Right atrium auricular region (tissue), 2 donors: Measurements from ENCODE around the gene ABHD16A. TPM values are rescaled to one million over a fixed set of nuclear protein-coding genes. Genes with fewer than 3 reads are reported as not detected.

Experiments used
- DNase-seq: peaks from one replicate; pipeline ENCODE4 v3.0.0-alpha.2; 2019; ENCODE audit warnings: low spot score
- H3K27ac ChIP-seq, 2 donors: fragments of 200-600 bp; sonication (generic); 1 replicate in 1 of 2; 2 replicates in 1 of 2; pipeline ENCODE4 v1.5.1; 2016 to 2019
- H3K27me3 ChIP-seq, 2 donors: fragments of 200-600 bp; sonication (generic); one replicate each; pipeline versions ENCODE4 v1.5.1 to v1.6.0; 2017 to 2019
- H3K36me3 ChIP-seq: fragments of 200-600 bp; sonication (generic); one replicate; pipeline ENCODE4 v1.5.1; 2016
- H3K4me1 ChIP-seq, 2 donors: fragments of 200-600 bp; sonication (generic); one replicate each; pipeline versions ENCODE4 v1.5.1 to v1.6.0; 2017 to 2019
- H3K4me3 ChIP-seq, 2 donors: fragments of 200-600 bp; sonication (generic); 1 replicate in 1 of 2; 2 replicates in 1 of 2; pipeline ENCODE4 v1.5.1; 2017 to 2019; ENCODE audit warnings: mild to moderate bottlenecking in 1 of 2, moderate library complexity in 1 of 2
- H3K9me3 ChIP-seq, 2 donors: fragments of 200-600 bp; sonication (generic); one replicate each; pipeline ENCODE4 v1.5.1; 2019
- total RNA-seq, 2 donors: library from RNA; depleted of rRNA; stranded (reverse); fragments of >200 nt; gene quantifications; one replicate each; pipeline ENCODE4 v1.1.0, GENCODE V29; 2016
- TF ChIP-seq, protein P1 (sequence below), 2 donors: fragments of 200-600 bp; sonication (generic); IDR thresholded peaks; one replicate each; pipeline ENCODE4 v1.5.1; 2019; ENCODE audit warnings: antibody characterized with exemption in 2 of 2

Gene ABHD16A
- total RNA-seq, 2 donors from 2014 or later = 22.7 to 29.4 TPM

DNA sequence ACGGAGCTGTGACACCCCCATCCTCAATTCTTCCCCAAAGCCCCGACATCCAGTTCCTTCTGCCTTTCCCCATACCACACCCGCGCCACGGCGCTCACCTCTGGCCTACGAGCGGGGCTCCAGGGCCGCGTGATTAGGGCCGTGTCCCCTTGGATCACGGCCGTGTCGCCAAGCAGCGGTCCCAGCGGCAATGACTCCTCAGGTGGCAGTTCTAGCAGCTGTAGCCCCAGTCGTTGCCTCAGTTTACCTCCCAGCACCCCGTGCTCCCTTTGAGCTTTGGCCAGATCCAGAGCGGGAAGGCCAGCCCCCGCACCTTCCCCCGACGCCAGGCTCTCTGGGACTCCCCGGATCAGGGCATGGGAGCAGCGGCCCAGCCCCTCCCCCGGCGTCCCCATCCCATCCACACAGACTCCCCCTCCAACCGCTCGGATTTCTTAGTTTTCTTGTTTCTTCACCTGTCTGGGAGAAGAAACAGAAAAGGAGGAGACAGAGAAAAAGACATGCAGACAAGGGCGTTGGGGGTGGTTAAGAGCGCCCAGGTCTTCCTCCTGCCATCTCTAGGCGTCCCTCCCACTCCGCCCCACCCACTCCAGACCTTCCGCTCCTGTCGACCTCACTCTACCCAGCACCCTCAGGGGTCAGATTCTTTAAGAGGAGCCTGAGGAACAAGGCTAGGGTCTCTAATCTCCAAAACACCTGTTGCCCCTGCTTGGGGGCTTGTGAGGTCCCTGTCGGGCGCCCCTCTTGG lies 25.8 kb upstream of the ABHD16A start, which contains the start of gene DDAH2:
Gene DDAH2, minus strand, starts transcription at position 533 of the 748 bp plus-strand sequence. Its CDS starts 138 bp downstream, at position 395.
- Histone ChIP-seq H3K4me1 (peaks cover 0 to 35% of the 10 kb centered on the region in 2 donors), H3K27me3 (no peaks in the 10 kb centered on the region), H3K4me3 (peak within 1 kb of the TSS; percentile 68 to 82), H3K9me3 (no peaks in the 10 kb centered on the region), H3K36me3 (peaks cover 55% of the 10 kb centered on the region), H3K27ac (peak within 1 kb of the TSS; percentile 92 to 99)
- TF ChIP-seq, protein P1, sequence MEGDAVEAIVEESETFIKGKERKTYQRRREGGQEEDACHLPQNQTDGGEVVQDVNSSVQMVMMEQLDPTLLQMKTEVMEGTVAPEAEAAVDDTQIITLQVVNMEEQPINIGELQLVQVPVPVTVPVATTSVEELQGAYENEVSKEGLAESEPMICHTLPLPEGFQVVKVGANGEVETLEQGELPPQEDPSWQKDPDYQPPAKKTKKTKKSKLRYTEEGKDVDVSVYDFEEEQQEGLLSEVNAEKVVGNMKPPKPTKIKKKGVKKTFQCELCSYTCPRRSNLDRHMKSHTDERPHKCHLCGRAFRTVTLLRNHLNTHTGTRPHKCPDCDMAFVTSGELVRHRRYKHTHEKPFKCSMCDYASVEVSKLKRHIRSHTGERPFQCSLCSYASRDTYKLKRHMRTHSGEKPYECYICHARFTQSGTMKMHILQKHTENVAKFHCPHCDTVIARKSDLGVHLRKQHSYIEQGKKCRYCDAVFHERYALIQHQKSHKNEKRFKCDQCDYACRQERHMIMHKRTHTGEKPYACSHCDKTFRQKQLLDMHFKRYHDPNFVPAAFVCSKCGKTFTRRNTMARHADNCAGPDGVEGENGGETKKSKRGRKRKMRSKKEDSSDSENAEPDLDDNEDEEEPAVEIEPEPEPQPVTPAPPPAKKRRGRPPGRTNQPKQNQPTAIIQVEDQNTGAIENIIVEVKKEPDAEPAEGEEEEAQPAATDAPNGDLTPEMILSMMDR (IDR thresholded peaks at IDR 0.05) = peak in 1 of 2 donors; percentile 33
- DNase-seq = no peak

DNA sequence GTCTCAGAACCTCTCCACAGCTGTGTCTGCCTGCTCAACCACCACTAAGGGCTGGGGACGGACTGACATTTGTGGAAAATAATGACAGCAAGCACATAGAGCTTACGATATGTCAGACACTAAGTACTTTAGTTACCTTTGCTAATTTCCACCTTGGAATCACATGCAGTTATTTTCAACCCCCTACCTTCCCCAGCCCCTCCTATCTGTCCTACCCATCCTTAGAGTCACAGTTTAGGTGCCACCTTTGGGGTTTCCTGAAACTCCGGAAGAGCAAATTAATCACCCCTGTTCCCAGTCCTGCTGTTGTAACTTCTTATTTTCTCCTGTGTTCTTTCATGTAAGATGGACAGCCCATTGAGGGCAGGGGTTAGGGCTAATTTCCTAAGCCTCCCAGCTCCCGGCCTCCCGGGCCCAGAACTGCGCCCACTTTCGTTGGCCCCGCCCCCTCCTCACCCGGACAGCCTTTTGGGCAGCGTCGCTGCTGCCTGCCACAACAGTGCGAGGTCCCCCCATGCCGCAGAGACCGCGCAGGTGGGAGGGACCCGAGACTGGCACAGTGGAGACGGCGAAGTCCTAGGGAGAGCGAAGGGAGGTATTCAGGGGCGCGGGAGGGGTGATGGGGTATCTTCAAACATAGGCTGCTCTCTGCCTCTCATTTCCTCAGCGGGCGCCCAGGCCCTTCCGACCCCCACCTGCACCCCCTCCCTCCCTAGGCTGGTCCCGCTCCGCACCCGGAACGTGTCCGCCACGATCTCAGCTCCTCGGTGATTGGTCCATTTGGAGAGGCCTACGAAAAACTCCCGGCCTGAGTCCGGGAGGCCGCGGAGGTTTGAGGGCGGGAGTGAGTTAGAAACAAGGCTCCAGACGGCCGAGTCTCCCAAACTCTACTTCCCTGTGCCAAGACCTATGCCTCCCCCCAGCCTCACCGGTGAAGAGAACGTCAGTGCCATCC lies 24.9 kb upstream of the ABHD16A start:
- Histone ChIP-seq H3K4me3 (peak overlapping the region; percentile 68 to 82), H3K4me1 (peaks cover 0 to 31% of the 10 kb centered on the region in 2 donors), H3K27me3 (no peaks in the 10 kb centered on the region), H3K27ac (peak overlapping the region; percentile 92 to 99), H3K36me3 (peaks cover 45% of the 10 kb centered on the region), H3K9me3 (no peaks in the 10 kb centered on the region)
- TF ChIP-seq, protein P1 (IDR thresholded peaks at IDR 0.05) = no peak
- DNase-seq = no peak

GRCh38 chr6:31727034-31727716 lies 24.1 kb upstream of the ABHD16A start:
- peaks cover 37% of the 10 kb centered on the region for H3K36me3 ChIP-seq
- peaks cover 0 to 31% of the 10 kb centered on the region in 2 donors for H3K4me1 ChIP-seq
- DNase-seq = no peak
- no peak overlapping the region for H3K4me3 ChIP-seq
- H3K9me3 ChIP-seq = no peaks in the 10 kb centered on the region
- peak overlapping the region; percentile 18 to 48 for H3K27ac ChIP-seq
- H3K27me3 ChIP-seq = no peaks in the 10 kb centered on the region
- TF ChIP-seq, protein P1 (IDR thresholded peaks at IDR 0.05) = no peak

- DNase-seq = no peak
- no peaks in the 10 kb centered on the region for H3K27me3 ChIP-seq
- peaks cover 0 to 27% of the 10 kb centered on the region in 2 donors for H3K4me1 ChIP-seq
- H3K36me3 ChIP-seq = peaks cover 23% of the 10 kb centered on the region
- no peak overlapping the region for H3K27ac ChIP-seq
- H3K4me3 ChIP-seq = no peak overlapping the region
- TF ChIP-seq, protein P1 (IDR thresholded peaks at IDR 0.05) = no peak
- H3K9me3 ChIP-seq = no peaks in the 10 kb centered on the region
Measured at GRCh38 chr6:31725502-31726350, 22.6 kb upstream of the ABHD16A start.
